ENCODE results near the gene VPS8. TPM values are rescaled to one million over a fixed set of nuclear protein-coding genes. Genes with fewer than 3 reads are reported as not detected.

Gene VPS8
- total and polyA plus RNA-seq, 2 of the 13 experiments (the other 11 are each of a cell fraction or from before 2014, with no cell fraction given) = 14.2 to 35.1 TPM

GRCh38 chr3:184811999-184812661 lies at the start of gene VPS8 (continued):
- no peak for TF ChIP-seq NCOR1 (IDR thresholded peaks at IDR 0.05; ENCODE audit: borderline replicate concordance, low read length)
- no peak for TF ChIP-seq RBM22 (optimal IDR thresholded peaks at IDR 0.05; ENCODE audit: low read length)
- TF ChIP-seq TERF1 (CRISPR knock-in tag; IDR thresholded peaks at IDR 0.05) = no peak
- no peak for TF ChIP-seq RNF2 (conservative IDR thresholded peaks at IDR 0.05; ENCODE audit: low read depth)
- no peak for TF ChIP-seq ZNF589 (CRISPR knock-in tag; conservative IDR thresholded peaks at IDR 0.05)
- TF ChIP-seq ZNF781 (CRISPR knock-in tag; IDR thresholded peaks at IDR 0.05; ENCODE audit: borderline replicate concordance, not compliant biosample characterization) = peak; percentile 62
- no peak for TF ChIP-seq ZNF543 (CRISPR knock-in tag; IDR thresholded peaks at IDR 0.05)
- TF ChIP-seq TCF7 (IDR thresholded peaks at IDR 0.05; ENCODE audit: low read depth) = no peak
- no peak for TF ChIP-seq FOXA3 (CRISPR knock-in tag; IDR thresholded peaks at IDR 0.05)
- no peak for TF ChIP-seq ZNF253 (CRISPR knock-in tag; IDR thresholded peaks at IDR 0.05; ENCODE audit: borderline replicate concordance)
- peak; percentile 26; the same call in 1 of the 2 replicates for TF ChIP-seq FOXK1 (CRISPR knock-in tag; IDR thresholded peaks at IDR 0.05; ENCODE audit: borderline replicate concordance, low read depth)
- TF ChIP-seq ZNF17 (CRISPR knock-in tag; IDR thresholded peaks at IDR 0.05) = no peak
- no peak for TF ChIP-seq ZNF773 (CRISPR knock-in tag; IDR thresholded peaks at IDR 0.05; ENCODE audit: borderline replicate concordance)
- no peak for TF ChIP-seq ZKSCAN5 (CRISPR knock-in tag; IDR thresholded peaks at IDR 0.05)
- no peak for TF ChIP-seq HNRNPH1 (optimal IDR thresholded peaks at IDR 0.05; ENCODE audit: low read depth, low read length)
- no peak for TF ChIP-seq ZNF10 (CRISPR knock-in tag; IDR thresholded peaks at IDR 0.05; ENCODE audit: borderline replicate concordance, low read depth)
- TF ChIP-seq WIZ (CRISPR knock-in tag; IDR thresholded peaks at IDR 0.05) = no peak
- 0 out of 2 replicates have a peak, but pooled peaks have one; percentile 37 for TF ChIP-seq ZZZ3 (CRISPR knock-in tag; IDR thresholded peaks at IDR 0.05; ENCODE audit: borderline replicate concordance)
- no peak for TF ChIP-seq ZNF576 (CRISPR knock-in tag; IDR thresholded peaks at IDR 0.05)
- peak; percentile 45 for TF ChIP-seq RBM39 (IDR thresholded peaks at IDR 0.05; ENCODE audit: low read depth, low read length, poor library complexity, severe bottlenecking)
- TF ChIP-seq ZNF264 (CRISPR knock-in tag; IDR thresholded peaks at IDR 0.05) = no peak
- TF ChIP-seq SMAD1 (CRISPR knock-in tag; IDR thresholded peaks at IDR 0.05; ENCODE audit: borderline replicate concordance, low read depth) = no peak
- TF ChIP-seq NR2F6 (IDR thresholded peaks at IDR 0.05) = no peak
- TF ChIP-seq NR2F6 (CRISPR knock-in tag; IDR thresholded peaks at IDR 0.05) = peak; percentile 22; the same call in 1 of the 2 replicates
- TF ChIP-seq ZNF34 (CRISPR knock-in tag; IDR thresholded peaks at IDR 0.05; ENCODE audit: borderline replicate concordance) = no peak
- no peak for TF ChIP-seq ZNF598 (CRISPR knock-in tag; IDR thresholded peaks at IDR 0.05; ENCODE audit: borderline replicate concordance)
- TF ChIP-seq AHR (CRISPR knock-in tag; IDR thresholded peaks at IDR 0.05) = 0 out of 2 replicates have a peak, but pooled peaks have one; percentile 31
- TF ChIP-seq STAG1 (CRISPR knock-in tag; IDR thresholded peaks at IDR 0.05) = no peak
- TF ChIP-seq ZFP90 (CRISPR knock-in tag; IDR thresholded peaks at IDR 0.05; ENCODE audit: borderline replicate concordance) = no peak

Data from HepG2 (cell line).